SK-N-SH (cell line): ENCODE measurements around the gene DUSP28.

Source experiments
- CHD2 ChIP-seq: fragments of 150-350 bp; IDR thresholded peaks from 2 replicates; pipeline ENCODE4 v1.6.1; 2018; ENCODE audit warnings: low read length; ENCODE audit not compliant: partially characterized antibody
- EP300 ChIP-seq, 2 experiments: IDR thresholded peaks; 2 replicates each; pipeline versions ENCODE4 v1.4.0 to v1.6.1; 2012; ENCODE audit warnings: borderline replicate concordance in 1 of 2, low read depth in 1 of 2, low read length in 1 of 2
- POLR2AphosphoS5 ChIP-seq: IDR thresholded peaks from 2 replicates; pipeline ENCODE4 v1.6.1; 2012; ENCODE audit warnings: low read depth, low read length
- RAD21 ChIP-seq: IDR thresholded peaks from 2 replicates; pipeline ENCODE4 v1.6.1; 2012; ENCODE audit warnings: mild to moderate bottlenecking, low read length
- TF ChIP-seq, protein P1 (sequence below): fragments of 150-350 bp; IDR thresholded peaks from 2 replicates; pipeline ENCODE4 v1.6.1; 2017; ENCODE audit warnings: antibody characterized with exemption, low read length, low read depth, borderline replicate concordance
- TF ChIP-seq, protein P2 (sequence below): fragments of 200-600 bp; sonication (generic); IDR thresholded peaks from 2 replicates; pipeline ENCODE4 v1.6.1; 2017; ENCODE audit warnings: antibody characterized with exemption, mild to moderate bottlenecking, moderate library complexity
- TF ChIP-seq, protein P3 (sequence below): IDR thresholded peaks from 2 replicates; pipeline ENCODE4 v1.4.0; 2012; ENCODE audit warnings: low read depth, borderline replicate concordance

DNA sequence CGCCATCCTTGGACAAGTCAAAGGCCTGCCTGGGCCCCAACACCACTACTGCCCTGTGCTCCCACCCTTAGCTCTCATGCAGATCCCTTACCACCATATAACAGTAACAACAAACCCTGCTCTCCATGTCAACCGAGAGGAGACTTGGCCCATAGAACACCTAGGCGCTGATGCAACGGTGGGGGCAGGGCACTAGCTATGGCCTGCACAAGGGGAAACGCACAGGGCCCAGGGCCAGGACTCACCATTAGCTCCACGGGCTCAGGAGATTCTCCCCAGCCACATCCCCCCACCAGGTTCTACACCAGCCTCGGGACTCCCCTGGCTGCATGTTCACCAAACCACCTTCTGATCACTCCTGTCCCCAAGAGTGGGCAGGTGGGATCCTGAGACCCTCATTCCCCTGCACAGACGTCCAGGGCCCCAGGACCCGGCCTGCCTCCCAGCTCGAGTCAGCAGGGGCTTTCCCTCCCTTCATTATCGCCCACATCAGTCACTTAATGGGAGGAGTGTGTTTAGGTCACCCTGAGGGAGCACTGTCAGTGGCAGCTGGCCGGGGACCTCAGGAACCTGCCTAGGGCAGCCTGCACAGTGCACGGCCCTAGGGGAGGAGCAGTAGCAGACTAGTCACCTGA, 31.6 kb upstream of the DUSP28 start:
- TF ChIP-seq, protein P1, sequence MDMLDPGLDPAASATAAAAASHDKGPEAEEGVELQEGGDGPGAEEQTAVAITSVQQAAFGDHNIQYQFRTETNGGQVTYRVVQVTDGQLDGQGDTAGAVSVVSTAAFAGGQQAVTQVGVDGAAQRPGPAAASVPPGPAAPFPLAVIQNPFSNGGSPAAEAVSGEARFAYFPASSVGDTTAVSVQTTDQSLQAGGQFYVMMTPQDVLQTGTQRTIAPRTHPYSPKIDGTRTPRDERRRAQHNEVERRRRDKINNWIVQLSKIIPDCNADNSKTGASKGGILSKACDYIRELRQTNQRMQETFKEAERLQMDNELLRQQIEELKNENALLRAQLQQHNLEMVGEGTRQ = no peak
- no peak for TF ChIP-seq RAD21
- TF ChIP-seq, protein P2, sequence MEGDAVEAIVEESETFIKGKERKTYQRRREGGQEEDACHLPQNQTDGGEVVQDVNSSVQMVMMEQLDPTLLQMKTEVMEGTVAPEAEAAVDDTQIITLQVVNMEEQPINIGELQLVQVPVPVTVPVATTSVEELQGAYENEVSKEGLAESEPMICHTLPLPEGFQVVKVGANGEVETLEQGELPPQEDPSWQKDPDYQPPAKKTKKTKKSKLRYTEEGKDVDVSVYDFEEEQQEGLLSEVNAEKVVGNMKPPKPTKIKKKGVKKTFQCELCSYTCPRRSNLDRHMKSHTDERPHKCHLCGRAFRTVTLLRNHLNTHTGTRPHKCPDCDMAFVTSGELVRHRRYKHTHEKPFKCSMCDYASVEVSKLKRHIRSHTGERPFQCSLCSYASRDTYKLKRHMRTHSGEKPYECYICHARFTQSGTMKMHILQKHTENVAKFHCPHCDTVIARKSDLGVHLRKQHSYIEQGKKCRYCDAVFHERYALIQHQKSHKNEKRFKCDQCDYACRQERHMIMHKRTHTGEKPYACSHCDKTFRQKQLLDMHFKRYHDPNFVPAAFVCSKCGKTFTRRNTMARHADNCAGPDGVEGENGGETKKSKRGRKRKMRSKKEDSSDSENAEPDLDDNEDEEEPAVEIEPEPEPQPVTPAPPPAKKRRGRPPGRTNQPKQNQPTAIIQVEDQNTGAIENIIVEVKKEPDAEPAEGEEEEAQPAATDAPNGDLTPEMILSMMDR = no peak
- no peak for TF ChIP-seq CHD2
- TF ChIP-seq POLR2AphosphoS5 = no peak
- no peak for TF ChIP-seq EP300 (IDR thresholded peaks at IDR 0.05; ENCODE audit: borderline replicate concordance in 1 of 2, low read depth in 1 of 2, low read length in 1 of 2)
- TF ChIP-seq, protein P3, sequence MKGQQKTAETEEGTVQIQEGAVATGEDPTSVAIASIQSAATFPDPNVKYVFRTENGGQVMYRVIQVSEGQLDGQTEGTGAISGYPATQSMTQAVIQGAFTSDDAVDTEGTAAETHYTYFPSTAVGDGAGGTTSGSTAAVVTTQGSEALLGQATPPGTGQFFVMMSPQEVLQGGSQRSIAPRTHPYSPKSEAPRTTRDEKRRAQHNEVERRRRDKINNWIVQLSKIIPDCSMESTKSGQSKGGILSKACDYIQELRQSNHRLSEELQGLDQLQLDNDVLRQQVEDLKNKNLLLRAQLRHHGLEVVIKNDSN = no peak
